ENCODE data around the gene TSPAN18. TPM values are rescaled to one million over a fixed set of nuclear protein-coding genes. Genes with fewer than 3 reads are reported as not detected.

Gene TSPAN18
- total and polyA plus RNA-seq, 9 donors = 2.1 to 35.3 (median 14.4) TPM

GRCh38 chr11:44964526-44965209 is 237.9 kb downstream of the TSPAN18 start:
- TF ChIP-seq CTCF (IDR thresholded peaks at IDR 0.05) (no peak), EP300 (IDR thresholded peaks at IDR 0.05) (no peak), POLR2A (IDR thresholded peaks at IDR 0.05) (no peak)
- no peak for DNase-seq
- H3K27me3 ChIP-seq = no peaks in the 10 kb centered on the region
- no peaks in the 10 kb centered on the region for H3K36me3 ChIP-seq
- no peak overlapping the region for H3K27ac ChIP-seq
- H3K9me3 ChIP-seq = no peaks in the 10 kb centered on the region
- H3K4me3 ChIP-seq = no peak overlapping the region
- intact Hi-C loops (cut with DNase I) = no loop called here
- no peaks in the 10 kb centered on the region for H3K4me1 ChIP-seq (ENCODE audit: insufficient read depth)
- WGBS, 3 donors = 65 to 72% (median 68%) methylated on average over 9 of the region's 9 CpGs

- no peaks in the 10 kb centered on the region for H3K9me3 ChIP-seq
- WGBS, 3 donors = 61 to 68% (median 65%) methylated on average over 6 of the region's 6 CpGs
- H3K36me3 ChIP-seq = no peaks in the 10 kb centered on the region
- no peak for TF ChIP-seq CTCF (IDR thresholded peaks at IDR 0.05)
- no peak for TF ChIP-seq EP300 (IDR thresholded peaks at IDR 0.05)
- no peak for TF ChIP-seq POLR2A (IDR thresholded peaks at IDR 0.05)
- intact Hi-C loops (cut with DNase I) = no loop called here
- H3K4me1 ChIP-seq (ENCODE audit: insufficient read depth) = no peaks in the 10 kb centered on the region
- H3K27ac ChIP-seq = no peak overlapping the region
- H3K4me3 ChIP-seq = no peak overlapping the region
- no peak for DNase-seq
- H3K27me3 ChIP-seq = no peaks in the 10 kb centered on the region
These were observed 239.9 kb downstream of the TSPAN18 start for GRCh38 chr11:44966694-44967093.

- Histone ChIP-seq H3K27me3 (no peaks in the 10 kb centered on the region), H3K4me3 (no peak overlapping the region), H3K4me1 (ENCODE audit: insufficient read depth) (no peaks in the 10 kb centered on the region), H3K9me3 (no peaks in the 10 kb centered on the region), H3K27ac (no peak overlapping the region), H3K36me3 (no peaks in the 10 kb centered on the region)
- TF ChIP-seq EP300 (IDR thresholded peaks at IDR 0.05) = no peak
- TF ChIP-seq CTCF (IDR thresholded peaks at IDR 0.05) = no peak
- TF ChIP-seq POLR2A (IDR thresholded peaks at IDR 0.05) = no peak
- no peak for DNase-seq
- intact Hi-C loops (cut with DNase I) = no loop called here
- WGBS, 3 donors = 88 to 92% (median 90%) methylated on average over 3 of the region's 3 CpGs
These were observed 241.3 kb downstream of the TSPAN18 start for GRCh38 chr11:44967930-44968496.

- Histone ChIP-seq H3K27me3 (no peaks in the 10 kb centered on the region), H3K27ac (no peak overlapping the region), H3K4me3 (no peak overlapping the region), H3K4me1 (ENCODE audit: insufficient read depth) (no peaks in the 10 kb centered on the region), H3K9me3 (no peaks in the 10 kb centered on the region), H3K36me3 (no peaks in the 10 kb centered on the region)
- no peak for TF ChIP-seq POLR2A (IDR thresholded peaks at IDR 0.05)
- no peak for TF ChIP-seq EP300 (IDR thresholded peaks at IDR 0.05)
- TF ChIP-seq CTCF (IDR thresholded peaks at IDR 0.05) = no peak
- intact Hi-C loops (cut with DNase I) = no loop called here
- DNase-seq = no peak
- 77 to 87% (median 80%) methylated on average over 3 of the region's 3 CpGs for WGBS, 3 donors
These were observed 241.7 kb downstream of the TSPAN18 start for GRCh38 chr11:44968510-44968909.

Data from ovary (tissue), 9 donors.